Trophoblast cell (in vitro differentiated cells and primary cell): Measurements from ENCODE around the gene PRKCB.
A peak's percentile ranks its signal among the peaks of the same experiment; 100 is the strongest.

Experiments used
- DNase-seq, 2 donors: peaks; one replicate each; pipeline ENCODE4 v3.0.0-alpha.2; 2016
- H2AFZ ChIP-seq: 2 replicates; pipeline ENCODE4 v1.6.1; 2013; ENCODE audit warnings: low read length, moderate library complexity, mild to moderate bottlenecking; ENCODE audit not compliant: insufficient read depth, poor library complexity
- H2AK5ac ChIP-seq: 2 replicates; pipeline ENCODE4 v1.6.1; 2013; ENCODE audit warnings: mild to moderate bottlenecking, low read length
- H2BK120ac ChIP-seq: 2 replicates; pipeline ENCODE4 v1.6.1; 2013; ENCODE audit warnings: low read length, mild to moderate bottlenecking, moderate library complexity; ENCODE audit not compliant: insufficient read depth, poor library complexity
- H2BK12ac ChIP-seq: 2 replicates; pipeline ENCODE4 v1.6.1; 2013; ENCODE audit warnings: mild to moderate bottlenecking, low read length, moderate library complexity
- H2BK5ac ChIP-seq: 2 replicates; pipeline ENCODE4 v1.6.1; 2013; ENCODE audit warnings: low read length, low read depth, moderate library complexity, mild to moderate bottlenecking; ENCODE audit not compliant: poor library complexity
- H3K14ac ChIP-seq: 2 replicates; pipeline ENCODE4 v1.6.1; 2013; ENCODE audit warnings: mild to moderate bottlenecking, low read length
- H3K18ac ChIP-seq: 2 replicates; pipeline ENCODE4 v1.6.1; 2013; ENCODE audit warnings: mild to moderate bottlenecking, low read length
- H3K23ac ChIP-seq: 2 replicates; pipeline ENCODE4 v1.6.1; 2013; ENCODE audit warnings: low read length
- H3K27ac ChIP-seq: 2 replicates; pipeline ENCODE4 v1.5.1; 2013; ENCODE audit warnings: low read depth, mild to moderate bottlenecking, inconsistent platforms, low read length, moderate library complexity
- H3K27me3 ChIP-seq: 2 replicates; pipeline ENCODE4 v1.6.1; 2013; ENCODE audit warnings: inconsistent platforms, mild to moderate bottlenecking, low read length, moderate library complexity; ENCODE audit not compliant: insufficient read depth
- H3K36me3 ChIP-seq, 2 experiments: 1 replicate in 1 of 2; 2 replicates in 1 of 2; pipeline ENCODE4 v1.6.1; 2013; ENCODE audit warnings: low read length in 2 of 2, mild to moderate bottlenecking in 2 of 2, moderate library complexity in 1 of 2; ENCODE audit not compliant: insufficient read depth in 2 of 2, control insufficient read depth in 1 of 2
- H3K4ac ChIP-seq: 2 replicates; pipeline ENCODE4 v1.6.1; 2013; ENCODE audit warnings: low read depth, mild to moderate bottlenecking, low read length, moderate library complexity
- H3K4me1 ChIP-seq, 2 experiments: 1 replicate in 1 of 2; 2 replicates in 1 of 2; pipeline ENCODE4 v1.6.1; 2013; ENCODE audit warnings: low read length in 2 of 2, mild to moderate bottlenecking in 2 of 2, moderate library complexity in 1 of 2; ENCODE audit not compliant: insufficient read depth in 2 of 2, control insufficient read depth in 1 of 2
- H3K4me2 ChIP-seq: 2 replicates; pipeline ENCODE4 v1.6.1; 2013; ENCODE audit warnings: inconsistent platforms, mild to moderate bottlenecking, low read length, moderate library complexity
- H3K4me3 ChIP-seq: 2 replicates; pipeline ENCODE4 v1.5.1; 2013; ENCODE audit warnings: mild to moderate bottlenecking, low read depth, low read length, inconsistent platforms
- H3K79me1 ChIP-seq: one replicate; pipeline ENCODE4 v1.6.1; 2013; ENCODE audit warnings: low read length
- H3K79me2 ChIP-seq: 2 replicates; pipeline ENCODE4 v1.6.1; 2013; ENCODE audit warnings: low read length, mild to moderate bottlenecking; ENCODE audit not compliant: control insufficient read depth, insufficient read depth, poor library complexity
- H3K9ac ChIP-seq: 2 replicates; pipeline ENCODE4 v1.6.1; 2013; ENCODE audit warnings: mild to moderate bottlenecking, low read length
- H3K9me3 ChIP-seq: 2 replicates; pipeline ENCODE4 v1.6.1; 2013; ENCODE audit warnings: low read depth, mild to moderate bottlenecking, control low read depth, inconsistent platforms, low read length; ENCODE audit not compliant: insufficient read depth
- H4K12ac ChIP-seq: 2 replicates; pipeline ENCODE4 v1.6.1; 2013; ENCODE audit warnings: low read depth, mild to moderate bottlenecking, low read length, moderate library complexity
- H4K8ac ChIP-seq: 2 replicates; pipeline ENCODE4 v1.6.1; 2013; ENCODE audit warnings: low read depth, mild to moderate bottlenecking, low read length, moderate library complexity
- H4K91ac ChIP-seq: one replicate; pipeline ENCODE4 v1.6.1; 2013; ENCODE audit warnings: low read depth, mild to moderate bottlenecking, low read length, moderate library complexity
- WGBS: extraction: QIAGEN DNeasy Blood & Tissue Kit; methylation state at CpG from one replicate; pipeline ENCODE4 v1.1.7; 2013; ENCODE audit warnings: missing lambda C conversion rate; ENCODE audit not compliant: insufficient read length, insufficient coverage; ENCODE audit errors: extremely low coverage; 5-methylcytosine and 5-hydroxymethylcytosine counted together

Gene PRKCB

DNA sequence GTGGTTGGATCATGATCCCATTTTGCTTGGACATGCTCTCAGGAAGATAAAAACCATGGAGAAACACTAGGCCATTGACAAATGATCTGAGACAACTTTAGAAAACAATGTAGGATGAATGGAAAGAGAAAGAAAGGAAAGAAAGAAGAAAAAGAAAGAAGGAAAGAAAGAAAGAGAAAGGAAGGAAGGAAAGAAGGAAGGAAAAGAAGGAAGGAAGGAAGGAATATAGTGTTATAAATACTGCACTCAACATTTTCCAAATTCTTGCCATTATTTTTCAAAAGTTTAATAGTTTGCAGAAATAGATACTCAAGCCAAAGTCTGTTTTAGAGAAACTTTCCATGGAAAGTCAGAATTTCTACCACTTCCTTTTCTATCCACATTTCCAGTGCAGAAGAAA, 381.2 kb downstream of the PRKCB start:
- H3K27me3 ChIP-seq: no peaks in the 10 kb centered on the region
- H3K4ac ChIP-seq: no peak overlapping the region
- no peaks in the 10 kb centered on the region for H3K4me1 ChIP-seq
- no peak overlapping the region for H3K27ac ChIP-seq
- no peak overlapping the region for H4K8ac ChIP-seq
- H4K91ac ChIP-seq: no peak overlapping the region
- H2BK120ac ChIP-seq: no peak overlapping the region
- no peaks in the 10 kb centered on the region for H3K79me1 ChIP-seq
- H3K4me2 ChIP-seq: no peak overlapping the region
- H2AFZ ChIP-seq: no peak overlapping the region
- H3K79me2 ChIP-seq: no peaks in the 10 kb centered on the region
- H3K9me3 ChIP-seq: peaks cover 2% of the 10 kb centered on the region
- H2BK12ac ChIP-seq: no peak overlapping the region
- H3K9ac ChIP-seq: no peak overlapping the region
- H3K14ac ChIP-seq: no peak overlapping the region
- no peak overlapping the region for H3K18ac ChIP-seq
- H2AK5ac ChIP-seq: no peak overlapping the region
- H3K4me3 ChIP-seq: no peak overlapping the region
- DNase-seq: no peak
- H3K23ac ChIP-seq: no peak overlapping the region
- no peak overlapping the region for H4K12ac ChIP-seq
- no peak overlapping the region for H2BK5ac ChIP-seq
- H3K36me3 ChIP-seq: no peaks in the 10 kb centered on the region

DNA sequence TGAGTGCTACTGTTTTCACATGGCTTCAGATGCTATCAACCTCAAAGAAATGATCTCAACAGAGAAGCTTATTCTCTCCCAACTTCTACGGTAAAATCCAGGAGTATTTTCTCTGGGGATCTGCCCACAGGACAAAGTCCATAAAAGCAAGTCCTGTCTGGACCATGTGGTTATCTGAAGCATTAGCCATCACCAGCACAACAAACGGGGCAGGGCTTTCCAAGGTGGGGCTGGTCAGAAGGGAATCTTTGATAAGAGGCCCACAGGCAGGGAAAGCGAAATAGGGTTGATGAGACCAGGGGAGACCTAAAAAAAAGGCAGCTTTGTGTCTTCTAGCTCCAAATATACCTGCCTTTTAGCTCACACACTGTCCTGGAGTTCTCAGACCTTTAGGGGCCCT, 381.7 kb downstream of the PRKCB start:
- no peak overlapping the region for H2BK120ac ChIP-seq
- H3K4me1 ChIP-seq: no peaks in the 10 kb centered on the region
- no peak overlapping the region for H3K18ac ChIP-seq
- no peaks in the 10 kb centered on the region for H3K36me3 ChIP-seq
- H2BK12ac ChIP-seq: no peak overlapping the region
- no peak overlapping the region for H3K14ac ChIP-seq
- no peaks in the 10 kb centered on the region for H3K79me1 ChIP-seq
- no peaks in the 10 kb centered on the region for H3K27me3 ChIP-seq
- H3K4ac ChIP-seq: no peak overlapping the region
- H2AK5ac ChIP-seq: no peak overlapping the region
- no peak for DNase-seq
- H3K27ac ChIP-seq: no peak overlapping the region
- H3K9me3 ChIP-seq: peaks cover 2% of the 10 kb centered on the region
- H2AFZ ChIP-seq: no peak overlapping the region
- no peaks in the 10 kb centered on the region for H3K79me2 ChIP-seq
- no peak overlapping the region for H2BK5ac ChIP-seq
- H3K4me3 ChIP-seq: no peak overlapping the region
- H3K9ac ChIP-seq: no peak overlapping the region
- H4K12ac ChIP-seq: no peak overlapping the region
- H3K4me2 ChIP-seq: no peak overlapping the region
- no peak overlapping the region for H3K23ac ChIP-seq
- no CpG with 5 or more reads among the region's 3 CpGs for WGBS
- no peak overlapping the region for H4K8ac ChIP-seq
- H4K91ac ChIP-seq: no peak overlapping the region

DNA sequence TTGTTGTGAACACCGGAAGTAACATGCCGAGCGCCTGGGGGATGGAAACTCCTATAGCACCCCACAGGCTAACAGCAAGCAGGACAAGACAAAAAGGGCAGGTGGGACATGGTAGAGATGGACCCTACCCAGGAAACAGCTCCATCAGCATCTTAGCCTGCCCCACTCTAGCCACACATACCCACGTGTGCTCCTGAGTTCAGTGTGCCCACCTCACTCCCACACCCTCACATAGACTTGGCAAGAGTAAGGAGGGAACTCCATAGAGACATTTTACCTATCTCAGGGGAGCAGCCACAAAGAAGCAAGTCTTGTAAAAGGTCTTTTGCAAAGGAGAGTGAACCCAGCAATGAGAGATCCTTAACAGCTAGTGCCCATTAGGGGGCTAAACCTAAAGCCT, 382.5 kb downstream of the PRKCB start:
- Histone ChIP-seq H4K8ac (no peak overlapping the region), H2AK5ac (no peak overlapping the region), H3K79me1 (no peaks in the 10 kb centered on the region), H3K27ac (no peak overlapping the region), H3K4ac (no peak overlapping the region), H3K23ac (no peak overlapping the region), H3K9ac (peak overlapping the region; percentile 13), H3K4me1 (no peaks in the 10 kb centered on the region), H2BK5ac (no peak overlapping the region), H3K36me3 (no peaks in the 10 kb centered on the region), H3K4me3 (no peak overlapping the region), H3K4me2 (no peak overlapping the region), H3K79me2 (no peaks in the 10 kb centered on the region), H2AFZ (no peak overlapping the region), H3K27me3 (no peaks in the 10 kb centered on the region), H2BK120ac (no peak overlapping the region), H3K14ac (no peak overlapping the region), H4K91ac (no peak overlapping the region), H3K9me3 (peaks cover 2% of the 10 kb centered on the region), H2BK12ac (no peak overlapping the region), H4K12ac (no peak overlapping the region), H3K18ac (no peak overlapping the region)
- no CpG with 5 or more reads among the region's 4 CpGs for WGBS
- no peak for DNase-seq

DNA sequence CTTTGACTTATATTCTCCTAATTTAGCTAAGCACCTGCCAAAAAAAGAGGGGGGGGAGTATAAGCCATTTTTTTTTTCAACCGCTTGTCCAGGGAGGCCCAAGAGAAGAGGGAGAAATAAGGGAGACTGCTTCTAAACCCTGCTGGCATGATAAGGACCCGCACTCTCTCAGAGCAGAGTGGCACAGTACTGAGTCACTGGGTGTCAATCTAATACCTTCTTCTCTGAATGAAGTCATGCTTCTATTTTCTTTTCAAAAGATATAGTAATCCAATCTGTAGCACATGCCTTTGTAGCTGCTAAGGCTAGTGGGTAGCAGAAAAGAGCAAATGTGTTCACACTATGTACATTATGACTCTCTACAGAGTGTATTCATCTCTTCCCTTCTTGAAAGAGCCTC, 385.4 kb downstream of the PRKCB start:
- no peak overlapping the region for H2AFZ ChIP-seq
- no peaks in the 10 kb centered on the region for H3K36me3 ChIP-seq
- no peak overlapping the region for H2BK120ac ChIP-seq
- H4K12ac ChIP-seq: no peak overlapping the region
- H3K27me3 ChIP-seq: no peaks in the 10 kb centered on the region
- no peak overlapping the region for H3K14ac ChIP-seq
- H3K9ac ChIP-seq: no peak overlapping the region
- H3K23ac ChIP-seq: no peak overlapping the region
- no peak overlapping the region for H2AK5ac ChIP-seq
- no CpG with 5 or more reads among the region's 2 CpGs for WGBS
- H3K9me3 ChIP-seq: no peaks in the 10 kb centered on the region
- H3K79me2 ChIP-seq: no peaks in the 10 kb centered on the region
- H2BK5ac ChIP-seq: no peak overlapping the region
- H3K27ac ChIP-seq: no peak overlapping the region
- H4K8ac ChIP-seq: no peak overlapping the region
- DNase-seq: no peak
- H3K4me1 ChIP-seq: no peaks in the 10 kb centered on the region
- H3K4me2 ChIP-seq: no peak overlapping the region
- H3K4me3 ChIP-seq: no peak overlapping the region
- no peaks in the 10 kb centered on the region for H3K79me1 ChIP-seq
- H3K4ac ChIP-seq: no peak overlapping the region
- no peak overlapping the region for H4K91ac ChIP-seq
- no peak overlapping the region for H3K18ac ChIP-seq
- no peak overlapping the region for H2BK12ac ChIP-seq

DNA sequence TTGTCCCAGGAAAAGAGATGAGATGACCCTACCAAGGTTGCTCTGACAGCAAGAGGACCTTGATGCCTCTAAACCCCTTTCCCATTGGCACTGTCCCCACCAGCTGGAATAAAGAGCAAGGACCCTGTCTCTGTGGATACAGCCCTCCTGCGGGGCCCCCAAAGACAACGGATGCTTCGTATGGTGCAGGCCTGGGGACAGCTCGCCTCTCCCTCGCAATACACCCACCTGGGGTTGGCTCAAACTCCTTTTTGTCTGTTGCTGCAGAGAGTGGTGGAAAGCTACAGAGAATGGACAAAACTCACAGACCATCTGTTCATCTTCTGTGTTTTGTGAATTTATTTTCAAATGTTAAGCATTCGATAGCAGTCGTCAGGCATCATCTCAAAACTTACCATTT, 392.7 kb downstream of the PRKCB start:
- no peak overlapping the region for H3K4ac ChIP-seq
- no peak overlapping the region for H3K18ac ChIP-seq
- no peak overlapping the region for H2AFZ ChIP-seq
- no peaks in the 10 kb centered on the region for H3K79me1 ChIP-seq
- H3K9ac ChIP-seq: no peak overlapping the region
- no CpG with 5 or more reads among the region's 7 CpGs for WGBS
- no peak overlapping the region for H4K91ac ChIP-seq
- no peak overlapping the region for H2BK120ac ChIP-seq
- no peak overlapping the region for H4K12ac ChIP-seq
- H2BK5ac ChIP-seq: no peak overlapping the region
- H3K79me2 ChIP-seq: no peaks in the 10 kb centered on the region
- H3K36me3 ChIP-seq: no peaks in the 10 kb centered on the region
- H3K23ac ChIP-seq: no peak overlapping the region
- H3K9me3 ChIP-seq: no peaks in the 10 kb centered on the region
- no peaks in the 10 kb centered on the region for H3K27me3 ChIP-seq
- H3K4me1 ChIP-seq: no peaks in the 10 kb centered on the region
- H2BK12ac ChIP-seq: no peak overlapping the region
- no peak for DNase-seq
- no peak overlapping the region for H2AK5ac ChIP-seq
- H3K14ac ChIP-seq: no peak overlapping the region
- H3K27ac ChIP-seq: no peak overlapping the region
- no peak overlapping the region for H3K4me3 ChIP-seq
- H3K4me2 ChIP-seq: no peak overlapping the region
- no peak overlapping the region for H4K8ac ChIP-seq
